H1 (cell line): ENCODE results near the gene PLEKHA3.

Source experiments
- ATF3 ChIP-seq: IDR thresholded peaks from 2 replicates; pipeline ENCODE4 v1.6.1; 2011; ENCODE audit warnings: low read depth, mild to moderate bottlenecking, low read length; ENCODE audit not compliant: insufficient read depth
- CEBPB ChIP-seq: IDR thresholded peaks from 2 replicates; pipeline ENCODE4 v1.6.1; 2012; ENCODE audit warnings: low read depth, low read length
- CHD2 ChIP-seq: IDR thresholded peaks from 2 replicates; pipeline ENCODE4 v1.6.1; 2012; ENCODE audit warnings: low read length, improper control_type of control experiment
- CREB1 ChIP-seq: IDR thresholded peaks from 2 replicates; pipeline ENCODE4 v1.6.1; 2012; ENCODE audit warnings: inconsistent platforms
- CTCF ChIP-seq, 3 experiments: IDR thresholded peaks; 1 replicate in 2 of 3; 2 replicates in 1 of 3; pipeline versions ENCODE4 v1.5.1 to v1.6.1; 2011; ENCODE audit warnings: low read length in 3 of 3, mild to moderate bottlenecking in 3 of 3, inconsistent platforms in 2 of 3, low read depth in 1 of 3, moderate library complexity in 1 of 3; ENCODE audit not compliant: insufficient read depth in 1 of 3; ENCODE audit errors: control extremely low read depth in 1 of 3
- EP300 ChIP-seq, 2 experiments: IDR thresholded peaks; 1 replicate in 1 of 2; 2 replicates in 1 of 2; pipeline ENCODE4 v1.6.1; 2011 to 2012; ENCODE audit warnings: low read depth in 2 of 2, low read length in 2 of 2, mild to moderate bottlenecking in 2 of 2, borderline replicate concordance in 1 of 2, inconsistent platforms in 1 of 2, moderate library complexity in 1 of 2
- MAX ChIP-seq: IDR thresholded peaks from 2 replicates; pipeline ENCODE4 v1.6.1; 2012; ENCODE audit warnings: inconsistent platforms
- PHF8 ChIP-seq: fragments of 200-600 bp; sonication (generic); conservative IDR thresholded peaks from 2 replicates; pipeline ENCODE4 v1.7.1; 2012; ENCODE audit warnings: low read depth, mild to moderate bottlenecking, inconsistent platforms, low read length, moderate library complexity
- POLR2A ChIP-seq, 2 experiments: IDR thresholded peaks; 1 replicate in 1 of 2; 2 replicates in 1 of 2; pipeline ENCODE4 v1.6.1; 2011; ENCODE audit warnings: low read depth in 2 of 2, low read length in 2 of 2, mild to moderate bottlenecking in 2 of 2; ENCODE audit errors: control extremely low read depth in 1 of 2
- POLR2AphosphoS5 ChIP-seq: IDR thresholded peaks from 2 replicates; pipeline ENCODE4 v1.6.1; 2011; ENCODE audit warnings: low read depth, low read length
- SP1 ChIP-seq: IDR thresholded peaks from 2 replicates; pipeline ENCODE4 v1.6.1; 2011; ENCODE audit warnings: low read depth, low read length
- TEAD4 ChIP-seq: IDR thresholded peaks from 2 replicates; pipeline ENCODE4 v1.6.1; 2012; ENCODE audit warnings: low read depth, low read length, inconsistent platforms, mixed read lengths

- TF ChIP-seq POLR2AphosphoS5 = no peak
- no peak for TF ChIP-seq PHF8
- TF ChIP-seq CTCF (IDR thresholded peaks at IDR 0.05; ENCODE audit: control extremely low read depth in 1 of 3, insufficient read depth in 1 of 3, low read depth in 1 of 3, low read length in 3 of 3) = no peak
- no peak for TF ChIP-seq SP1
- TF ChIP-seq TEAD4 = no peak
- no peak for TF ChIP-seq POLR2A (IDR thresholded peaks at IDR 0.05; ENCODE audit: control extremely low read depth in 1 of 2, low read depth in 2 of 2, low read length in 2 of 2)
- no peak for TF ChIP-seq MAX
- TF ChIP-seq CHD2 = no peak
- TF ChIP-seq CEBPB = no peak
- no peak for TF ChIP-seq EP300 (IDR thresholded peaks at IDR 0.05; ENCODE audit: borderline replicate concordance in 1 of 2, low read depth in 2 of 2, low read length in 2 of 2)
- no peak for TF ChIP-seq CREB1
- no peak for TF ChIP-seq ATF3
Measured at GRCh38 chr2:178452334-178452733, 27.9 kb upstream of the PLEKHA3 start.
